Panc1 (cell line): Measurements from ENCODE around the gene NPHP4. TPM values are rescaled to one million over a fixed set of nuclear protein-coding genes. Genes with fewer than 3 reads are reported as not detected.

Experiments
- ATAC-seq: fragments of 200-7000 bp; cut with Tn5 transposase; 2 replicates; pipeline ENCODE4 v1.9.1; 2020; ENCODE audit warnings: mild to moderate bottlenecking, moderate library complexity
- BruUV-seq: library from RNA; stranded (reverse); fragments of 400-500 nt; replicated peaks from 2 replicates; lab custom pipeline; 2021; lab: Mats Ljungman, UMichigan
- CTCF ChIA-PET: fragments of 300-600 bp; sonication (Branson Sonifier 250); formaldehyde crosslinking; loops from one replicate; lab custom pipeline; 2022; ENCODE audit warnings: antibody characterized with exemption; lab: Charles Lee
- POLR2A ChIA-PET: fragments of 300-600 bp; sonication (Branson Sonifier 250); formaldehyde crosslinking; loops from one replicate; lab custom pipeline; 2022; ENCODE audit warnings: antibody characterized with exemption; lab: Charles Lee
- DNase-seq: peaks from one replicate; pipeline ENCODE4 v3.0.0-alpha.2; 2010; ENCODE audit warnings: low read depth, low spot score
- H3K27ac ChIP-seq: 2 replicates; pipeline ENCODE4 v1.5.1; 2011; ENCODE audit warnings: mild to moderate bottlenecking, low read length, inconsistent platforms
- H3K27me3 ChIP-seq: fragments of 200-500 bp; sonication (Bioruptor generic); 2 replicates; pipeline ENCODE4 v1.6.0; 2014; ENCODE audit warnings: low read length, inconsistent platforms; ENCODE audit not compliant: control insufficient read depth, insufficient read depth
- H3K36me3 ChIP-seq: fragments of 200-500 bp; sonication (Bioruptor generic); 2 replicates; pipeline ENCODE4 v1.5.1; 2014; ENCODE audit warnings: inconsistent platforms, mild to moderate bottlenecking, low read length, moderate library complexity; ENCODE audit not compliant: control insufficient read depth, insufficient read depth
- H3K4me1 ChIP-seq: 2 replicates; pipeline ENCODE4 v1.5.1; 2011; ENCODE audit warnings: inconsistent platforms, mild to moderate bottlenecking, low read length, moderate library complexity; ENCODE audit not compliant: control insufficient read depth, insufficient read depth
- H3K4me3 ChIP-seq, 2 experiments: 2 replicates each; pipeline ENCODE4 v1.5.1; 2011 to 2012; ENCODE audit warnings: low read depth in 2 of 2, low read length in 2 of 2, mild to moderate bottlenecking in 2 of 2, inconsistent platforms in 1 of 2, moderate library complexity in 1 of 2
- H3K9me3 ChIP-seq: fragments of 200-500 bp; sonication (Bioruptor generic); 2 replicates; pipeline ENCODE4 v1.5.1; 2014; ENCODE audit warnings: low read depth, mild to moderate bottlenecking, inconsistent platforms, low read length, moderate library complexity; ENCODE audit not compliant: control insufficient read depth, insufficient read depth
- POLR2AphosphoS5 ChIP-seq: IDR thresholded peaks from 2 replicates; pipeline ENCODE4 v1.6.1; 2012; ENCODE audit warnings: mild to moderate bottlenecking, low read depth, low read length, moderate library complexity
- SIN3A ChIP-seq: IDR thresholded peaks from 2 replicates; pipeline ENCODE4 v1.6.1; 2012; ENCODE audit warnings: low read depth, mild to moderate bottlenecking, low read length, moderate library complexity, borderline replicate concordance; ENCODE audit not compliant: insufficient read depth
- TCF7L2 ChIP-seq: IDR thresholded peaks from 2 replicates; pipeline ENCODE4 v1.6.1; 2011; ENCODE audit warnings: mild to moderate bottlenecking, low read depth, low read length, inconsistent platforms
- in situ Hi-C: cut with HindIII; loops from 2 replicates; pipeline ENCODE4 v1.10.0; 2016; ENCODE audit warnings: low sequenced_read_pairs, low pct_unique_long_range_greater_than_20kb
- intact Hi-C: fragments of 100-400 bp; cut with micrococcal nuclease; formaldehyde crosslinking; loops from one replicate; pipeline ENCODE4 v1.10.0; 2022; ENCODE audit not compliant: unreplicated experiment
- total RNA-seq: library from RNA; stranded (reverse); gene quantifications from one replicate; pipeline ENCODE4 v1.2.1, GENCODE V29; 2021; ENCODE audit not compliant: unreplicated experiment
- TF ChIP-seq, protein P1 (sequence below): fragments of 450-650 bp; IDR thresholded peaks from 2 replicates; pipeline ENCODE4 v1.5.1; 2017; ENCODE audit warnings: mild to moderate bottlenecking
- TF ChIP-seq, protein P2 (sequence below), 2 experiments: IDR thresholded peaks; 2 replicates each; pipeline ENCODE4 v1.6.1; 2011 to 2012; ENCODE audit warnings: low read depth in 2 of 2, control low read depth in 1 of 2, low read length in 1 of 2, mild to moderate bottlenecking in 1 of 2, moderate library complexity in 1 of 2; ENCODE audit not compliant: insufficient read depth in 1 of 2

Gene NPHP4
- total RNA-seq, 1 experiment from 2014 or later = 20.1 TPM

DNA sequence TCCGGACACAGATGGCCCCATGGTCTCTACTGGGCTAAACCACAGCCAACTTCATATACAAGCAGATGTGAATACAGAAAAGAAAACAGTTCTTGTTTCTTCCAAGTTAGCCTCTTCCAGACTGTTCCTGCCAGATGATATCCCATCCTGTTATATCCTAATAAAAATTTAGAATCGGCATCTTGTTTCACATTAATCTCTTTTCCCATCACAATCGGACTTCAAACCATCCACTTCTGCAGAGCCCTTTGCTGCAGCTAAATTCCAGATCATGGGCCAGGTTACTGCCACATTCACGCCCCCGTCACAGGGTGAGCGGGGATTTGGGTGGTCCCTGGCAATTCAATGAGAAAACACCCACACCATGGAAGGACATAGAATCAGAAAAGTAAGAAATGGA lies 57.2 kb downstream of the NPHP4 start:
- no TSS peak for BruUV-seq
- no peak for DNase-seq
- no peak for ATAC-seq
- Histone ChIP-seq H3K27ac (no peak overlapping the region), H3K4me1 (no peaks in the 10 kb centered on the region), H3K27me3 (no peaks in the 10 kb centered on the region), H3K4me3 (no peak overlapping the region), H3K9me3 (no peaks in the 10 kb centered on the region), H3K36me3 (no peaks in the 10 kb centered on the region; the same call in 1 of the 2 replicates)
- CTCF ChIA-PET = no interaction called here
- intact Hi-C loops (no loop called here), in situ Hi-C loops (no loop called here)
- TF ChIP-seq SIN3A = no peak
- TF ChIP-seq, protein P1, sequence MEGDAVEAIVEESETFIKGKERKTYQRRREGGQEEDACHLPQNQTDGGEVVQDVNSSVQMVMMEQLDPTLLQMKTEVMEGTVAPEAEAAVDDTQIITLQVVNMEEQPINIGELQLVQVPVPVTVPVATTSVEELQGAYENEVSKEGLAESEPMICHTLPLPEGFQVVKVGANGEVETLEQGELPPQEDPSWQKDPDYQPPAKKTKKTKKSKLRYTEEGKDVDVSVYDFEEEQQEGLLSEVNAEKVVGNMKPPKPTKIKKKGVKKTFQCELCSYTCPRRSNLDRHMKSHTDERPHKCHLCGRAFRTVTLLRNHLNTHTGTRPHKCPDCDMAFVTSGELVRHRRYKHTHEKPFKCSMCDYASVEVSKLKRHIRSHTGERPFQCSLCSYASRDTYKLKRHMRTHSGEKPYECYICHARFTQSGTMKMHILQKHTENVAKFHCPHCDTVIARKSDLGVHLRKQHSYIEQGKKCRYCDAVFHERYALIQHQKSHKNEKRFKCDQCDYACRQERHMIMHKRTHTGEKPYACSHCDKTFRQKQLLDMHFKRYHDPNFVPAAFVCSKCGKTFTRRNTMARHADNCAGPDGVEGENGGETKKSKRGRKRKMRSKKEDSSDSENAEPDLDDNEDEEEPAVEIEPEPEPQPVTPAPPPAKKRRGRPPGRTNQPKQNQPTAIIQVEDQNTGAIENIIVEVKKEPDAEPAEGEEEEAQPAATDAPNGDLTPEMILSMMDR = no peak
- TF ChIP-seq TCF7L2 = no peak
- TF ChIP-seq, protein P2, sequence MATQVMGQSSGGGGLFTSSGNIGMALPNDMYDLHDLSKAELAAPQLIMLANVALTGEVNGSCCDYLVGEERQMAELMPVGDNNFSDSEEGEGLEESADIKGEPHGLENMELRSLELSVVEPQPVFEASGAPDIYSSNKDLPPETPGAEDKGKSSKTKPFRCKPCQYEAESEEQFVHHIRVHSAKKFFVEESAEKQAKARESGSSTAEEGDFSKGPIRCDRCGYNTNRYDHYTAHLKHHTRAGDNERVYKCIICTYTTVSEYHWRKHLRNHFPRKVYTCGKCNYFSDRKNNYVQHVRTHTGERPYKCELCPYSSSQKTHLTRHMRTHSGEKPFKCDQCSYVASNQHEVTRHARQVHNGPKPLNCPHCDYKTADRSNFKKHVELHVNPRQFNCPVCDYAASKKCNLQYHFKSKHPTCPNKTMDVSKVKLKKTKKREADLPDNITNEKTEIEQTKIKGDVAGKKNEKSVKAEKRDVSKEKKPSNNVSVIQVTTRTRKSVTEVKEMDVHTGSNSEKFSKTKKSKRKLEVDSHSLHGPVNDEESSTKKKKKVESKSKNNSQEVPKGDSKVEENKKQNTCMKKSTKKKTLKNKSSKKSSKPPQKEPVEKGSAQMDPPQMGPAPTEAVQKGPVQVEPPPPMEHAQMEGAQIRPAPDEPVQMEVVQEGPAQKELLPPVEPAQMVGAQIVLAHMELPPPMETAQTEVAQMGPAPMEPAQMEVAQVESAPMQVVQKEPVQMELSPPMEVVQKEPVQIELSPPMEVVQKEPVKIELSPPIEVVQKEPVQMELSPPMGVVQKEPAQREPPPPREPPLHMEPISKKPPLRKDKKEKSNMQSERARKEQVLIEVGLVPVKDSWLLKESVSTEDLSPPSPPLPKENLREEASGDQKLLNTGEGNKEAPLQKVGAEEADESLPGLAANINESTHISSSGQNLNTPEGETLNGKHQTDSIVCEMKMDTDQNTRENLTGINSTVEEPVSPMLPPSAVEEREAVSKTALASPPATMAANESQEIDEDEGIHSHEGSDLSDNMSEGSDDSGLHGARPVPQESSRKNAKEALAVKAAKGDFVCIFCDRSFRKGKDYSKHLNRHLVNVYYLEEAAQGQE (IDR thresholded peaks at IDR 0.05; ENCODE audit: insufficient read depth in 1 of 2, low read depth in 2 of 2, low read length in 1 of 2) = no peak
- POLR2A ChIA-PET = no interaction called here

DNA sequence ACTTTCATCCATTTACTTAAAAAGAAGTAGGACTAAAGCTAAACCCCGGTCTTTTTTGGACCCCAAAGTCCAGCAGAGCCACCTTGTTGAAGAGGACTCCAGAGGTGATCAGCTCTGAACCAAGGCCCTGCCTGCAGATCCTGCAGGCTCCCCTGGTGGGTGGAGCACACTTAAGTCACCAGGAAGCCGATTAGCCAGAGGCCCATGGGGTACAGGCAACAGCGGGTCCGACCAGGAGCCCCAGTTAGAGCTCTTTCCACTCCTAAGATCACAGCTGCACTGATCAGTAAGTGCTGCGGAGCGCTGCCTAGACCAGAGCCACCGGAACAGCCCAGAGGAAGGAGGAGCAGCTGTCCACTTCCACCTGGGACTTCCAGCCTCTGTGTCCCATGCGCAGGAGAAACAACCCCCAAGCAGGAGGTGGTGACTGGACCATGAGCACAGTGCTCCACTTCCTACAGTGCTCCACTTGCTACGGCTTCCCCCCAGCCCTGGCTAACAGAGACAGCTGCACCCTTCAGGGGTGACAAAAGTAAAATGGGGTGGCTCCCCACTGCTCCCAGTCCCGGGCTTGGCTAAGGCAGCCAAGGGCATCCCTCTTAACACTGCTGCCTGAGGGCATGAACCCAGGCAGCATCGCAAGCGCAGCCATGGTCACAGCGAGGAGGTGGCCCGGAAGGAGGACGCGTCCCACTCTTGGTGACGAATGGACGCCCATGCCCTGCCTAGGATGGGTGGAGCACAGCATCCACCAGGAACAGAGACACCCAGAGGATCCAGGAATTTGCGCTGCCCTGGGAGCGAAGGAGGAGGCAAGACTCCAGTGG lies 58.0 kb downstream of the NPHP4 start:
- POLR2A ChIA-PET = no interaction called here
- H3K4me3 ChIP-seq = no peak overlapping the region
- DNase-seq (no peak), ATAC-seq (no peak)
- no TSS peak for BruUV-seq
- in situ Hi-C loops (no loop called here), intact Hi-C loops (no loop called here)
- H3K4me1 ChIP-seq = no peaks in the 10 kb centered on the region
- TF ChIP-seq POLR2AphosphoS5 (no peak), TCF7L2 (no peak)
- no peak overlapping the region for H3K27ac ChIP-seq
- no peaks in the 10 kb centered on the region; the same call in 1 of the 2 replicates for H3K36me3 ChIP-seq
- CTCF ChIA-PET = no interaction called here
- no peaks in the 10 kb centered on the region for H3K27me3 ChIP-seq
- H3K9me3 ChIP-seq = no peaks in the 10 kb centered on the region

DNA sequence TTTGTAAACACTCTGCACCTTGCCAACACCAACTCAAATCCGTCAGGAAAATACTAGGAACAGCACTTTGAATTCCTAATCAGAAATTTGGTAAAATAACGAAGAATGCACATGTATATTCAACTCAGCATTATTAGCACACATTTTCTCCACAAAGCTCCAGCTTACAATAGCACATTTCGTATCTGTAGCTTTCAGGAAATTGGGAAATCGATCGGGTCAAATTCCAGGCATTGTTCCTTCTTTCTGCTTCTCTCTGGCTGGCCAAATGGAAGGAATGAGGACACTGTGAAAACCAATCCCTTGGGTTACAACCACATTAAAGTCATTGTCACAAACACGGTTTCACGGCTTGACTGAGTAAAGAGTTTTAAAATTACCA lies 58.6 kb downstream of the NPHP4 start:
- POLR2A ChIA-PET = no interaction called here
- Histone ChIP-seq H3K4me1 (no peaks in the 10 kb centered on the region), H3K4me3 (no peak overlapping the region), H3K36me3 (no peaks in the 10 kb centered on the region; the same call in 1 of the 2 replicates), H3K27ac (no peak overlapping the region), H3K9me3 (no peaks in the 10 kb centered on the region), H3K27me3 (no peaks in the 10 kb centered on the region)
- no TSS peak for BruUV-seq
- ATAC-seq (no peak), DNase-seq (no peak)
- no peak for TF ChIP-seq TCF7L2
- no peak for TF ChIP-seq POLR2AphosphoS5
- no peak for TF ChIP-seq SIN3A
- TF ChIP-seq, protein P1 = no peak
- TF ChIP-seq, protein P2 (IDR thresholded peaks at IDR 0.05; ENCODE audit: insufficient read depth in 1 of 2, low read depth in 2 of 2, low read length in 1 of 2) = no peak
- CTCF ChIA-PET = no interaction called here
- in situ Hi-C loops = no loop called here
- intact Hi-C loops = no loop called here
